ENCODE measurements around the gene ZNF385B. TPM values are rescaled to one million over a fixed set of nuclear protein-coding genes. Genes with fewer than 3 reads are reported as not detected.

Gene ZNF385B
- total and polyA plus RNA-seq, 9 of the 15 experiments (the other 6 are each of a cell fraction or from before 2014, with no cell fraction given), result 0.50 TPM; not detected in 8

DNA sequence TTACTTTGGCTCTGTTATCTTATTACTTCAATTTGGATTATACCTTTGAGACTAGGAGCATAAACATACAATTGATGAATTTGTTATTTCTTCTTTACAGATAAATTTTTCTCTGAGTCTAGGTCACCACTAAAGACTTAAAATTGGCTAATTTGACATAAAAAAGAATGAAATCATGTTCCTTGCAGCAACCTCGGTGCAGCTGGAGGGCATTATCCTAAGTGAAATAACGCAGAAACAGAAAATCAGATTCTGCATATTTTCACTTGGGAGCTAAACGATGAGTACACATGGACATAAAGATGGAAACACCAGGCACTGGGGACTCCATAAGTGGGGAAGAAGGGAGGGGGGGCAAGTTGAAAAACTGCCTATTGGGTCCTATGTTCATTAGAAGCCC lies 424.0 kb downstream of the ZNF385B start (continued):
- TF ChIP-seq MBD1 (CRISPR knock-in tag; IDR thresholded peaks at IDR 0.05) (no peak), ETS2 (tag; IDR thresholded peaks at IDR 0.05; ENCODE audit: borderline replicate concordance, poor library complexity, severe bottlenecking) (no peak)

DNA sequence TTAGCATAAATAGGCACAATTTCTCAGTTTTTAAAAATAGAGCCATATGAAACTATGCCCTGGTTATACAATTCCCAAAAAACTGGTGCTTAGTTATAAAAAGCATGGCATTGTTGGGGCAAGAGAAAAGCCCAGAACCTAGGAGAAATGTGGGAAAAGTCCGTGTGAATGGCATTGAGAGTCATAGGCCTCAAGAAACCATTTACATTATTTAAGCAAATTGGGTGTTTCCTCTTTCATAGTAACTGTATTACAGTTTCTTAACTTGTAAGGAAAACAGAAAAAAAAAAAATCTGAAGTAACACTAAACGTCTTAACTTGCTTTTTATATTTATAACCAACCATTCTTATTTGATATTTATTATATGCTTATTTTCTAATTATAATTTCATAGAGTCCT lies 425.8 kb downstream of the ZNF385B start:
- 0% methylated on average over 2 of the region's 2 CpGs for WGBS (ENCODE audit: insufficient coverage, low coverage, missing lambda C conversion rate)
- Histone ChIP-seq H3K79me2 (ENCODE audit: control insufficient read depth, insufficient read depth, low read length) (no peaks in the 10 kb centered on the region), H3K4me2 (ENCODE audit: insufficient read depth, low read length) (no peak overlapping the region), H3K27ac (ENCODE audit: extremely low read depth, low read depth, low read length) (no peak overlapping the region), H2AFZ (ENCODE audit: low read depth, low read length) (no peak overlapping the region), H3K9me3 (replicated peaks; ENCODE audit: control insufficient read depth, insufficient read depth, low read depth, low read length) (no peaks in the 10 kb centered on the region), H3K4me1 (replicated peaks in 1 of 2; ENCODE audit: control insufficient read depth in 2 of 2, insufficient read depth in 2 of 2, low read length in 2 of 2) (no peaks in the 10 kb centered on the region), H3K9me1 (ENCODE audit: control insufficient read depth, insufficient read depth, low read length) (no peaks in the 10 kb centered on the region), H3K36me3 (ENCODE audit: control insufficient read depth, insufficient read depth, low read length) (no peaks in the 10 kb centered on the region), H3K27me3 (ENCODE audit: control insufficient read depth in 2 of 2, insufficient read depth in 2 of 2, low read length in 2 of 2) (no peaks in the 10 kb centered on the region), H3K9ac (ENCODE audit: insufficient read depth in 1 of 2, low read depth in 2 of 2, low read length in 2 of 2) (no peak overlapping the region), H4K20me1 (replicated peaks; ENCODE audit: control insufficient read depth, insufficient read depth, low read length) (no peaks in the 10 kb centered on the region), H3K4me3 (no peak overlapping the region)
- no peak for DNase-seq (ENCODE audit: extremely low read depth in 1 of 4, low spot score in 3 of 4)
- no peak for FAIRE-seq
- POLR2A ChIA-PET, result no interaction called here
- intact Hi-C loops (cut with micrococcal nuclease), result no loop called here
- BruUV-seq (replicated peaks), result no TSS peak
- no peak for ATAC-seq
- in situ Hi-C loops (cut with MboI), result no loop called here
- CTCF ChIA-PET (ENCODE audit: low intra/inter-chr PET ratio), result no interaction called here
- no peak for TF ChIP-seq ETV5 (CRISPR knock-in tag; IDR thresholded peaks at IDR 0.05; ENCODE audit: low read depth)
- no peak for TF ChIP-seq CTCF (IDR thresholded peaks at IDR 0.05 in 2 of 3, conservative IDR thresholded peaks at IDR 0.05 in 1 of 3; ENCODE audit: insufficient read depth in 2 of 3, low read depth in 1 of 3, low read length in 3 of 3)
- TF ChIP-seq BCL6 (CRISPR knock-in tag; IDR thresholded peaks at IDR 0.05), result no peak
- TF ChIP-seq, protein P1, sequence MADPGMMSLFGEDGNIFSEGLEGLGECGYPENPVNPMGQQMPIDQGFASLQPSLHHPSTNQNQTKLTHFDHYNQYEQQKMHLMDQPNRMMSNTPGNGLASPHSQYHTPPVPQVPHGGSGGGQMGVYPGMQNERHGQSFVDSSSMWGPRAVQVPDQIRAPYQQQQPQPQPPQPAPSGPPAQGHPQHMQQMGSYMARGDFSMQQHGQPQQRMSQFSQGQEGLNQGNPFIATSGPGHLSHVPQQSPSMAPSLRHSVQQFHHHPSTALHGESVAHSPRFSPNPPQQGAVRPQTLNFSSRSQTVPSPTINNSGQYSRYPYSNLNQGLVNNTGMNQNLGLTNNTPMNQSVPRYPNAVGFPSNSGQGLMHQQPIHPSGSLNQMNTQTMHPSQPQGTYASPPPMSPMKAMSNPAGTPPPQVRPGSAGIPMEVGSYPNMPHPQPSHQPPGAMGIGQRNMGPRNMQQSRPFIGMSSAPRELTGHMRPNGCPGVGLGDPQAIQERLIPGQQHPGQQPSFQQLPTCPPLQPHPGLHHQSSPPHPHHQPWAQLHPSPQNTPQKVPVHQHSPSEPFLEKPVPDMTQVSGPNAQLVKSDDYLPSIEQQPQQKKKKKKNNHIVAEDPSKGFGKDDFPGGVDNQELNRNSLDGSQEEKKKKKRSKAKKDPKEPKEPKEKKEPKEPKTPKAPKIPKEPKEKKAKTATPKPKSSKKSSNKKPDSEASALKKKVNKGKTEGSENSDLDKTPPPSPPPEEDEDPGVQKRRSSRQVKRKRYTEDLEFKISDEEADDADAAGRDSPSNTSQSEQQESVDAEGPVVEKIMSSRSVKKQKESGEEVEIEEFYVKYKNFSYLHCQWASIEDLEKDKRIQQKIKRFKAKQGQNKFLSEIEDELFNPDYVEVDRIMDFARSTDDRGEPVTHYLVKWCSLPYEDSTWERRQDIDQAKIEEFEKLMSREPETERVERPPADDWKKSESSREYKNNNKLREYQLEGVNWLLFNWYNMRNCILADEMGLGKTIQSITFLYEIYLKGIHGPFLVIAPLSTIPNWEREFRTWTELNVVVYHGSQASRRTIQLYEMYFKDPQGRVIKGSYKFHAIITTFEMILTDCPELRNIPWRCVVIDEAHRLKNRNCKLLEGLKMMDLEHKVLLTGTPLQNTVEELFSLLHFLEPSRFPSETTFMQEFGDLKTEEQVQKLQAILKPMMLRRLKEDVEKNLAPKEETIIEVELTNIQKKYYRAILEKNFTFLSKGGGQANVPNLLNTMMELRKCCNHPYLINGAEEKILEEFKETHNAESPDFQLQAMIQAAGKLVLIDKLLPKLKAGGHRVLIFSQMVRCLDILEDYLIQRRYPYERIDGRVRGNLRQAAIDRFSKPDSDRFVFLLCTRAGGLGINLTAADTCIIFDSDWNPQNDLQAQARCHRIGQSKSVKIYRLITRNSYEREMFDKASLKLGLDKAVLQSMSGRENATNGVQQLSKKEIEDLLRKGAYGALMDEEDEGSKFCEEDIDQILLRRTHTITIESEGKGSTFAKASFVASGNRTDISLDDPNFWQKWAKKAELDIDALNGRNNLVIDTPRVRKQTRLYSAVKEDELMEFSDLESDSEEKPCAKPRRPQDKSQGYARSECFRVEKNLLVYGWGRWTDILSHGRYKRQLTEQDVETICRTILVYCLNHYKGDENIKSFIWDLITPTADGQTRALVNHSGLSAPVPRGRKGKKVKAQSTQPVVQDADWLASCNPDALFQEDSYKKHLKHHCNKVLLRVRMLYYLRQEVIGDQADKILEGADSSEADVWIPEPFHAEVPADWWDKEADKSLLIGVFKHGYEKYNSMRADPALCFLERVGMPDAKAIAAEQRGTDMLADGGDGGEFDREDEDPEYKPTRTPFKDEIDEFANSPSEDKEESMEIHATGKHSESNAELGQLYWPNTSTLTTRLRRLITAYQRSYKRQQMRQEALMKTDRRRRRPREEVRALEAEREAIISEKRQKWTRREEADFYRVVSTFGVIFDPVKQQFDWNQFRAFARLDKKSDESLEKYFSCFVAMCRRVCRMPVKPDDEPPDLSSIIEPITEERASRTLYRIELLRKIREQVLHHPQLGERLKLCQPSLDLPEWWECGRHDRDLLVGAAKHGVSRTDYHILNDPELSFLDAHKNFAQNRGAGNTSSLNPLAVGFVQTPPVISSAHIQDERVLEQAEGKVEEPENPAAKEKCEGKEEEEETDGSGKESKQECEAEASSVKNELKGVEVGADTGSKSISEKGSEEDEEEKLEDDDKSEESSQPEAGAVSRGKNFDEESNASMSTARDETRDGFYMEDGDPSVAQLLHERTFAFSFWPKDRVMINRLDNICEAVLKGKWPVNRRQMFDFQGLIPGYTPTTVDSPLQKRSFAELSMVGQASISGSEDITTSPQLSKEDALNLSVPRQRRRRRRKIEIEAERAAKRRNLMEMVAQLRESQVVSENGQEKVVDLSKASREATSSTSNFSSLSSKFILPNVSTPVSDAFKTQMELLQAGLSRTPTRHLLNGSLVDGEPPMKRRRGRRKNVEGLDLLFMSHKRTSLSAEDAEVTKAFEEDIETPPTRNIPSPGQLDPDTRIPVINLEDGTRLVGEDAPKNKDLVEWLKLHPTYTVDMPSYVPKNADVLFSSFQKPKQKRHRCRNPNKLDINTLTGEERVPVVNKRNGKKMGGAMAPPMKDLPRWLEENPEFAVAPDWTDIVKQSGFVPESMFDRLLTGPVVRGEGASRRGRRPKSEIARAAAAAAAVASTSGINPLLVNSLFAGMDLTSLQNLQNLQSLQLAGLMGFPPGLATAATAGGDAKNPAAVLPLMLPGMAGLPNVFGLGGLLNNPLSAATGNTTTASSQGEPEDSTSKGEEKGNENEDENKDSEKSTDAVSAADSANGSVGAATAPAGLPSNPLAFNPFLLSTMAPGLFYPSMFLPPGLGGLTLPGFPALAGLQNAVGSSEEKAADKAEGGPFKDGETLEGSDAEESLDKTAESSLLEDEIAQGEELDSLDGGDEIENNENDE (IDR thresholded peaks at IDR 0.05; ENCODE audit: low read depth, low read length), result no peak
